Neural progenitor cell (in vitro differentiated cells): Measurements from ENCODE around the gene PTX4.

ENCODE experiments used
- CTCF ChIP-seq: fragments of 200-600 bp; sonication (generic); IDR thresholded peaks from 2 replicates; pipeline ENCODE4 v1.5.1; 2017; ENCODE audit warnings: antibody characterized with exemption, mild to moderate bottlenecking
- EZH2 ChIP-seq: fragments of 200-600 bp; sonication (generic); IDR thresholded peaks from 2 replicates; pipeline ENCODE4 v1.6.1; 2017; ENCODE audit warnings: antibody characterized with exemption, mild to moderate bottlenecking, moderate library complexity
- EZH2phosphoT487 ChIP-seq: fragments of 200-600 bp; sonication (generic); IDR thresholded peaks from 2 replicates; pipeline ENCODE4 v1.6.1; 2017; ENCODE audit warnings: antibody characterized with exemption

DNA sequence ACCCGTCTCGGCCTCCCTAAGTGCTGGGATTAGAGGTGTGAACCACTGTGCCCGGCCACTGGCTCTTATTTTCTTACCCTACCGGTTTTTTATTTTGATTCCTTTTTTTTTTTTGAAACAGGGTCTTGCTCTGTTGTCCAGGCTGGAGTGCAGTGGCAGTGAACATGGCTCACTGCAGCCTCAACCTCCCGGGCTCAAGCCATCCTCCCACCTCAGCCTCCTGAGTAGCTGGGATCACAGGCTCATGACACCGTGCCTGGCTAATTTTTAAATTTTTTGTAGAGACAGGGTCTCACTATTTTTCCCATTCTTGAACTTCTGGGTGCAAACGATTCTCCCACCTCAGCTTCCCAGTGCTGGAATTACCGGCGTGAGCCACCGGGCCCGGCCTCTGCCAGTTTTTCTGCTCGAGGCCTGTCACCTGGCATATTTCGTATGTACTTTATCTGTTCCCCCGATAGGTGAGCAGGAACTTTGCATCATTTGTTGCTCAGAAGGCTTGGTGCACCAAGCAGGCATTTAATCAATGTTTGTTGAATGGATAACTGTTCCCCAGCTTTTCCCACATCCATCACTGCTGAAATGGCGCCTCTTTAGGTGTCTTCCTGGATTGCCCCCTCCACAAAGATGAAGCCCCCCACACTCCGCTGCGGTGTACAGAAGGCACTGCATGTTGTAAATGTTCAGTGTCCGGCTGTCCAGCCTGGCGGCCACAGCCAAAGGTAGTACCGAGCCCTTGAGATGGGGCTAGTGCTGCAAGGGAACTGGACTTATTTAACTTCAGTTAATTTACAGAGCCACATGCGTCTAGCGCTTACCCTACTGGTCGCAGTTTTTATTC, 3.6 kb upstream of the PTX4 start:
- TF ChIP-seq CTCF (no peak), EZH2 (no peak), EZH2phosphoT487 (no peak)
